HL-60 (cell line): ENCODE data around the gene ANGPTL8.

Experiments used
- DNase-seq, 2 experiments: peaks; one replicate each; pipeline ENCODE4 v3.0.0-alpha.2; 2010 to 2020; ENCODE audit warnings: low read depth in 1 of 2, low spot score in 1 of 2
- H3K27ac ChIP-seq: fragments of 250-450 bp; sonication (Bioruptor Pico); replicated peaks from 2 replicates; pipeline ENCODE4 v1.5.1; 2020; ENCODE audit warnings: mild to moderate bottlenecking, moderate library complexity
- H3K27me3 ChIP-seq: fragments of 250-450 bp; sonication (Bioruptor Pico); 2 replicates; pipeline ENCODE4 v1.5.1; 2021; ENCODE audit warnings: mild to moderate bottlenecking, moderate library complexity; ENCODE audit not compliant: insufficient read depth, poor library complexity, severe bottlenecking
- H3K4me3 ChIP-seq: replicated peaks from 2 replicates; pipeline ENCODE4 v1.5.1; 2011; ENCODE audit warnings: mild to moderate bottlenecking, control low read depth, low read length; ENCODE audit not compliant: insufficient read depth
- GABPA ChIP-seq: IDR thresholded peaks from 2 replicates; pipeline ENCODE4 v1.6.1; 2012; ENCODE audit warnings: low read depth
- POLR2AphosphoS5 ChIP-seq: IDR thresholded peaks from 2 replicates; pipeline ENCODE4 v1.6.1; 2012; ENCODE audit warnings: low read depth
- SPI1 ChIP-seq: IDR thresholded peaks from 2 replicates; pipeline ENCODE4 v1.6.1; 2012; ENCODE audit warnings: low read depth, mild to moderate bottlenecking, borderline replicate concordance
- TF ChIP-seq, protein P1 (sequence below): IDR thresholded peaks from one replicate; pipeline ENCODE4 v1.5.1; 2011; ENCODE audit warnings: low read length, control low read depth, inconsistent platforms; ENCODE audit not compliant: insufficient read depth
- TF ChIP-seq, protein P2 (sequence below): IDR thresholded peaks from 2 replicates; pipeline ENCODE4 v1.6.1; 2012; ENCODE audit warnings: low read depth; ENCODE audit not compliant: insufficient replicate concordance

The ANGPTL8 gene

DNA sequence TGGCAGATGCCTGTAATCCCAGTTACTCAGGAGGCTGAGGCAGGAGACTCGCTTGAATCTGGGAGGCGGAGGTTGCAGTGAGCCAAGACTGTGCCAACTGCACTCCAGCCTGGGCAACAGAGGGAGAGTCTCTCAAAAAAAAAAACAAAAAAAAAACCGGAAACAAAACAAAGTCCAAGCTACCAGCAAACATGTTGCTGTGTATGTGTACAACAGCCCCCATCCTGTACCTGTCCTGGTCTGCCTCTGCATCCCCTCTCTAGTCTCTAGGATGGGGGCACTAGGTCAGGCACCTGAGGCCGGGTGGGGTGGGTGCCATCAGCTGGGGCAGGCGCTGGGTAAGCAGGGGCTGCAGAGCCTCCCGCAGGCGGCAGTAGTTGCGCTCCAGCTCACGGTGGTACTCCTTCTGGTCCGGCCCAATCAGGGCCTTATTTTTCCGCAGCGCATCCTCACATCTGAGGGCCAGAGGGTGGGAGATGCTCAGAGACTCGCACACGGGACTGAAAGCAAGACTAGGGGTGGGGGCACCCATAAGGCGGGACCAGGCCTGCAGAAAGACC lies 39.3 kb upstream of the ANGPTL8 start:
- Histone ChIP-seq H3K27ac (no peak overlapping the region), H3K27me3 (peaks cover 7% of the 10 kb centered on the region), H3K4me3 (no peak overlapping the region)
- TF ChIP-seq POLR2AphosphoS5 (no peak), SPI1 (no peak), GABPA (no peak)
- TF ChIP-seq, protein P1, sequence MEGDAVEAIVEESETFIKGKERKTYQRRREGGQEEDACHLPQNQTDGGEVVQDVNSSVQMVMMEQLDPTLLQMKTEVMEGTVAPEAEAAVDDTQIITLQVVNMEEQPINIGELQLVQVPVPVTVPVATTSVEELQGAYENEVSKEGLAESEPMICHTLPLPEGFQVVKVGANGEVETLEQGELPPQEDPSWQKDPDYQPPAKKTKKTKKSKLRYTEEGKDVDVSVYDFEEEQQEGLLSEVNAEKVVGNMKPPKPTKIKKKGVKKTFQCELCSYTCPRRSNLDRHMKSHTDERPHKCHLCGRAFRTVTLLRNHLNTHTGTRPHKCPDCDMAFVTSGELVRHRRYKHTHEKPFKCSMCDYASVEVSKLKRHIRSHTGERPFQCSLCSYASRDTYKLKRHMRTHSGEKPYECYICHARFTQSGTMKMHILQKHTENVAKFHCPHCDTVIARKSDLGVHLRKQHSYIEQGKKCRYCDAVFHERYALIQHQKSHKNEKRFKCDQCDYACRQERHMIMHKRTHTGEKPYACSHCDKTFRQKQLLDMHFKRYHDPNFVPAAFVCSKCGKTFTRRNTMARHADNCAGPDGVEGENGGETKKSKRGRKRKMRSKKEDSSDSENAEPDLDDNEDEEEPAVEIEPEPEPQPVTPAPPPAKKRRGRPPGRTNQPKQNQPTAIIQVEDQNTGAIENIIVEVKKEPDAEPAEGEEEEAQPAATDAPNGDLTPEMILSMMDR = no peak
- TF ChIP-seq, protein P2, sequence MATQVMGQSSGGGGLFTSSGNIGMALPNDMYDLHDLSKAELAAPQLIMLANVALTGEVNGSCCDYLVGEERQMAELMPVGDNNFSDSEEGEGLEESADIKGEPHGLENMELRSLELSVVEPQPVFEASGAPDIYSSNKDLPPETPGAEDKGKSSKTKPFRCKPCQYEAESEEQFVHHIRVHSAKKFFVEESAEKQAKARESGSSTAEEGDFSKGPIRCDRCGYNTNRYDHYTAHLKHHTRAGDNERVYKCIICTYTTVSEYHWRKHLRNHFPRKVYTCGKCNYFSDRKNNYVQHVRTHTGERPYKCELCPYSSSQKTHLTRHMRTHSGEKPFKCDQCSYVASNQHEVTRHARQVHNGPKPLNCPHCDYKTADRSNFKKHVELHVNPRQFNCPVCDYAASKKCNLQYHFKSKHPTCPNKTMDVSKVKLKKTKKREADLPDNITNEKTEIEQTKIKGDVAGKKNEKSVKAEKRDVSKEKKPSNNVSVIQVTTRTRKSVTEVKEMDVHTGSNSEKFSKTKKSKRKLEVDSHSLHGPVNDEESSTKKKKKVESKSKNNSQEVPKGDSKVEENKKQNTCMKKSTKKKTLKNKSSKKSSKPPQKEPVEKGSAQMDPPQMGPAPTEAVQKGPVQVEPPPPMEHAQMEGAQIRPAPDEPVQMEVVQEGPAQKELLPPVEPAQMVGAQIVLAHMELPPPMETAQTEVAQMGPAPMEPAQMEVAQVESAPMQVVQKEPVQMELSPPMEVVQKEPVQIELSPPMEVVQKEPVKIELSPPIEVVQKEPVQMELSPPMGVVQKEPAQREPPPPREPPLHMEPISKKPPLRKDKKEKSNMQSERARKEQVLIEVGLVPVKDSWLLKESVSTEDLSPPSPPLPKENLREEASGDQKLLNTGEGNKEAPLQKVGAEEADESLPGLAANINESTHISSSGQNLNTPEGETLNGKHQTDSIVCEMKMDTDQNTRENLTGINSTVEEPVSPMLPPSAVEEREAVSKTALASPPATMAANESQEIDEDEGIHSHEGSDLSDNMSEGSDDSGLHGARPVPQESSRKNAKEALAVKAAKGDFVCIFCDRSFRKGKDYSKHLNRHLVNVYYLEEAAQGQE = no peak
- DNase-seq = no peak

DNA sequence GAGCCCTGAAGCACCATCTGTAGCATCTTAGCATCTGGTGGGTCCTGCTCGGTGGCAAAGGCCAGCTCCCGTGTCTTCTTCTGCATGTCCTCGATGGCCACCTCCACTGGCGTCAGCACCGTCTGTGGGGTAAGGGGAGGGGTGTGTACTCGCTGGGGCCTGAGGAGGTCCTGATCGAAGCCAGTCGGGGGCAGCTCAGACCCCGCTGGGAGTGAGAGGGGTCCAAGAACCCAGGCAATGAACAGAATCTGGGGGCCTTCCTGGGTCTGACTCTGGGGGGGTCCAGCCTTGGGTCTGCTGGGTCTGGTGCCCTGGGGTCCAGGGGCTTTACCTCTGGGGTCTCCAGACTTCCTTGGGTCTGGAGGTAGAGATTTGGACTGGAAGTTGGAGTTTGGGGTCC lies 38.5 kb upstream of the ANGPTL8 start:
- Histone ChIP-seq H3K27me3 (peaks cover 7% of the 10 kb centered on the region), H3K4me3 (no peak overlapping the region), H3K27ac (no peak overlapping the region)
- TF ChIP-seq, protein P2 = no peak
- no peak for TF ChIP-seq POLR2AphosphoS5
- no peak for TF ChIP-seq SPI1
- no peak for TF ChIP-seq GABPA
- TF ChIP-seq, protein P1 = no peak
- no peak for DNase-seq

DNA sequence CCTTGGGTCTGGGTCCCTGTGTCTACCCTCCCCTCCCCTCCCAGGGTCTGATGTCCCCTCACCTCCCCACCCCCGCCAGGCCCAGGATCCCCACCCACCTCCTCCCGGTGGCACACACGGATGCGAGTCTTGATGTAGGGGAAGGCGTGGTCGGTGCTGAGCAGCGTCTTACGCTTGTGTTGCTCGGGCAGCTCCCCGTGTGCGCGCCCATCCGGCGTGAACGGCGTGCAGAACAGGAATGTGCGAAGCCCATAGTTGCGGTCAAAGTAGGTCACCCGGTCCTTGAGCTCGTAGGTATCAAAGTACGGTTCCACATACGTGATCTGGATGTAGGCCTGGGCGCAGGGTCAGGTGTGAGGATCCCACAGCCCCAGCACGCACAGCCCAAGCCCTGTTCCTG lies 37.6 kb upstream of the ANGPTL8 start:
- Histone ChIP-seq H3K4me3 (no peak overlapping the region), H3K27me3 (no peaks in the 10 kb centered on the region), H3K27ac (no peak overlapping the region)
- no peak for DNase-seq
- TF ChIP-seq GABPA (no peak), POLR2AphosphoS5 (no peak)
- TF ChIP-seq, protein P2 = no peak
